NCI-H2227 treated with DMSO at 0.1 percent for 48 hours (cell line): Measurements from ENCODE around the gene FSD1.
"Not testable (repeated sequence)": the region's sequence is repeated elsewhere in the genome, so short reads cannot be mapped to it uniquely, and the experiment has no call there.

Experiments
- DNase-seq: peaks from one replicate; lab custom pipeline; 2025; lab: John Stamatoyannopoulos, UW

FSD1 gene

GRCh38 chr19:4284974-4285373, 19.4 kb upstream of the FSD1 start:
- DNase-seq = no peak

DNA sequence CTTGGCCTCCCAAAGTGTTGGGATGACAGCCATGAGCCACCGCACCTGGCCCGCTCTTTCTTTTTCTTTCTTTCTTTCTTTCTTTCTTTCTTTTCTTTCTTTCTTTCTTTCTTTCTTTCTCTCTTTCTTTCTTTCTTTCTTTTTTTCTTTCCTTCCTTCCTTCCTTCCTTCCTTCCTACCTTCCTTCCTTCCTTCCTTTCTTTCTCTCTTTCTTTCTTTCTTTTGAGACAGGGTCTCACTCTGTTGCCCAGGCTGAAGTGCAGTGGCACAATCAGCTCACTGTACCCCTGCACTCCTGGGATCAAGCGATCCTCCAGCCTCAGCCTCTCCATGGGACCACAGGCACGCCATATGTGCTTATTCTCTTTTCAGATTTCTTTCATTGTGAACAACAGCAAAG, 18.3 kb upstream of the FSD1 start:
- DNase-seq = not testable (repeated sequence)

- no peak for DNase-seq
These were observed 16.2 kb upstream of the FSD1 start for GRCh38 chr19:4288091-4288777.

GRCh38 chr19:4291184-4291732, 13.1 kb upstream of the FSD1 start:
- DNase-seq = no peak

DNA sequence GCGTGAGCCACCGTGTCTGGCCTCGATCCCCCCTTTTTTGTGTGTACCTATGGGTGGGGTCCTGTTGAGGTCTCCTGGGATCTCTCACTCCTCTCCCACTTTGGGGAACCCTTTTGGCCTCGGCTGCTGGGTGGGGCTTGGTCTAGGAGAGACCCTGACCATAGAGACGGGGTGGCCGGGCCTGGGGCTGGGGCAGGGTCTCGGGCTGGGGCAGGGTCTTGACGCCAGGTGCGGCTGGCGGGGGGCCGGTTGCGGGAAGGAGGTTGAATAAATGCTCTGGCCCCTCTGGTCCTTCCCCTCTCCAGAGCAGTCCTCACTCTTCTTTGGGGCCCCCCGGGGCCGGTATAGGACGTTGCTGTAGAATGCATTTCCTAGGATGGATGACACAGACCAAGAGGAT, 11.9 kb upstream of the FSD1 start:
- DNase-seq = no peak

- DNase-seq = no peak
These were observed 10.0 kb upstream of the FSD1 start for GRCh38 chr19:4294389-4294788.

- peak; percentile 43 for DNase-seq
These were observed 8.2 kb upstream of the FSD1 start for GRCh38 chr19:4295972-4296771.

DNA sequence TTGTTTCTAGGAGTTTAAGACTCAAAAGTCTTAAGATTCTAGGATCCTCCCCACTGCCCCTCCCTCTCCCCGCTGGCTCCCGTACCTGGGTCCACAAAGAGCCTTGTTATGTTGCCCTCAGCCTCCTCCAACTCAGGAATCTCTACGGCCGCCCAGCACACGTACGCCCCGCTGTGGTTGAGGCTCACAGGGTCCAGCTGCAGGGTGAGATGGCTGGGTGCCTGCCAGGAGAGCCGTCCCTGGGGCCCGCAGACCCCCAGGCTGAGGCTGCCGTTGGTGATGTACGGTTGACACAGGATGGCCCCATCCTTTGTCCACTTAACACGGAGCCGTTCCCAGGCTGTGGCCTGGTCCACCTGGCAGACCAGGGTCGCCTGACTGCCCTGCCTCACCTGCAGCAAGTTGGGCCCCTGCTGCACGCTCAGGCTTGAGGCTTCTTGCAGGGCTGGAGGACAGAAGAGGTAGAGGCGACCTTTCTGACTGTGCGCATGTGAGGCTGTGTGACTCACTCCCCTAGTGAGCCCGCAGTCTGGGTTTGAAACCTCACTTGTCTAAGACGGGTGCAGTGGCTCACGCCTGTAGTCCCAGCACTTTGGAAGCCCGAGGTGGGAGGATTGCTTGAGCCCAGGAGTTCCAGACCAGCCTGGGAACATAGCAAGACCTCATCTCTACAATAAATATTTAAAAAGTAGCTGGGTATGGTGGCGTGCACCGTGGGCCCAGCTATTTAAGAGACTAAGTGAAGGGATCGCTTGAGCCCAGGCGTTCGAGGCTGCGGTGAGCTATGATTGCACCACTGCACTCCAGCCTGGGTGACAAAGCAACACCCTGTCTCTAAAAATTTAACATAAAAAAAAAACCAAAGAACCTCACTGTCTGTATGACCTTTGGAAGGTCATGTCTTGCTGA, 6.2 kb upstream of the FSD1 start:
- no peak for DNase-seq

DNA sequence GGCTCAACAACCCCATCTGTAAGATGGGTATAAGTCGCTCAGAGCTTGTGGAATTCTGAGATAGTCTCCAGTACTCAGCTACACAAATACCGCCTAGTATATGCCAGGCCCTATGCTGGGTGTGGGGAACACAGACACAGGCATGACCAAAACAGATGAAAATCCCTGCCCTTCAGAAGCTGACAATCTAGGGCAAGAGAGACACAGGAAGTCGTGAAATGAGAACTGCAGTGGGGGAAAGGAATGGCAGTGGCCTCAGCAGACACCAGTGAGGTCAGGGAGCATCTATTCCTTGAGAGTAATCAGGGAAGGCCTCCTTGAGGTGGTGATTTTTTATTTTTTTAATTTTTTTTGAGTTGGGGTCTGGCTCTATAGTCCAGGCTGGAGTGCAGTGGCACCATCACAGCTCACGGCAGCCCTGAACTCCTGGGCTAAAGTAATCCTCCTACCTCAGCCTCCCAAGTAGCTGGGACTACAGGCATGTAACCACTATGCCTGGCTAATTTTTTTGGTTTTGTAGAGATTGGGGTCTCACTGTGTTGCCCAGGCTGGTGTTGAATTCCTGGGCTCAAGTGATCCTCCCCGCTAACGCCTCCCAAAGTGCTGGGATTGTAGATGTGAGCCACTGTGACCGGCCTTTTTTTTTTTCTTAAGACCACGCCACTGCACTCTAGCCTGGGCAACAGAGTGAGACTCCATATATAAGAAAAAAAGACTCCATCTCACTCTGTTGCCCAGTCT, 5.4 kb upstream of the FSD1 start:
- no peak for DNase-seq

- no peak for DNase-seq
These were observed 3.8 kb upstream of the FSD1 start for GRCh38 chr19:4300589-4300988.

DNA sequence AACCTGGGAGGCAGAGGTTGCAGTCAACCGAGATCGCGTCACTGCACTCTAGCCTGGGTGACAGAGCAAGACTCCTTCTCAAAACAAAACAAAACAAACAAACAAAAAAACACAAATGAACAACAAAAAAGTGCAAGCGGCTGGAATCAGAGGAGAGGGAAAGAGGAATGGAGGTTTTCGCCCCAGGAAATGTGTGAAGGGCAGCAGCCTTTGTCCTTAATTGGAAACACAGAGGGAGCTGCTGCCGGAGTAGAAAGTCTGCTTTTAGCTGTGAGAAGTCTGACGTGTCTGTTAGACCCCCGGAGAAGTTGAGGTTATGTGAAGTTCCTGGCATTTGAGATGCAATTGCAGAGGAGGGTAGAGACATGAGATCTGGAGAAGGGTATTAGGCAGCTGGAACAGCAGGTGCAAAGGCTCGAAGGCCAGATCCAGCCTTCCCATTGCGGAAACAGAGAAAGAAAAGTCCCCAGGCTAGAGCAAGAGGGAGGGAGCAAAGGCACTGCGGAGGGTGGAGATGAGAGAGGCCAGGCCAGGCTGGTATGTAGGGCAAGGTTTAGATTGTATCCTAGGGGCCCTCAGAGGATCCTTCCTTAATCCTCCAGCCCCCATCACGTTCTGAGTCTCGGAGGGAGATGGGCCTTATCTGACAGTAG, 2.7 kb upstream of the FSD1 start:
- no peak for DNase-seq

- no peak for DNase-seq
These were observed 2.2 kb upstream of the FSD1 start, which contains the start of gene TMIGD2 for GRCh38 chr19:4302243-4302640. Gene TMIGD2, minus strand, starts transcription at chr19:4302389. Its CDS starts 4 bp downstream, at chr19:4302385.

DNA sequence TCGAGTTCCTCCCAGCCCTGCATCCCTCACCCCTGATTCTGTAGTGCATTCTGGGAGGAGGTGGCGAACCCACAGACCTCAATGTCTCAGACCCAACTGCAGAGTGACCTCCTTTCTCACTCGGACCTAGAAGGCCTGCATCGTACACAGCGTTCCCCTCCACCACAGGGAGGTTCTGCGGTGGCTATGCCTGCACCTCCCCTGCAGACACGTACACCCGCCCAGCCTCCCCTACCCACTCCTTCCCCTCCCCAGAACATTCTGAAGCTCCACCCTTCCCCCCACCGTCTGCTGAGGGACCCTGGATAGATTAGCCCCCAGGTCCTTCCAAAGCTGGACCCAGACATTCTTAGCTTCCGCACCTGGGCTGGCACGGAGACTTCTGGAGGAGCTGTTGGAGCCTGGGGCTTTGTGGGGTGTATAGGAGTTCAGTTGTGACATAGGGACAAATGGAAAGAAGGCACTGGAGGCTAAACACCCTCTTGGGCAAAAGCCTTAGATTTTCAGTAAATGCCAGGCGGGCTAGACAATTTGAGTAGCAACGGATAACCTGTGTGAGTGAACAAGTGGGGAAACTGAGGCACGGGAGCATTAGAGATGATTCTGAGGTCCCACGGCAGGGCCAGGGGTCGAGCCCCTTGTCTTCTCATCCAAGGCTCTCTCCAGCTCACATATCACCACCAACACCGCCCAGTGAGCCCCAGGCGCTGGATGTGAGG, 420 bp upstream of the FSD1 start:
- no peak for DNase-seq

DNA sequence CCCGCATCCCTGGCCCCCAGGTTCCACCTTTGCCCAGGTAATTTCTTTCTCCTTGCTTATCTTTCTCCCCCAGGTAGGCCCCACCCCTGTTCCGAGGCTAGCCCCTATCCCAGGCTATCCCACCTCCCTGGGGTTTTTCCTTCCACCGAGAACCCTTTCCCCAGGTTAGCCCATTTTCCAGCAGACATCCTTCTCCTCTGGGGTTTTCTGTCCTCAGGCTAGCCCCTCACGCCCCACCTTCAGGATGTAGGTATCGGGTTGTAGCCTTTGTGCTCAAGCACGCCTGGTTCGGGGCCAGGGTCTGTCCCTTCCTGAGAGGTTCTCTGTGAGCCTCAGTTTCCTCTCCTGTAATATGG, 837 bp downstream of the FSD1 start:
- no peak for DNase-seq

DNA sequence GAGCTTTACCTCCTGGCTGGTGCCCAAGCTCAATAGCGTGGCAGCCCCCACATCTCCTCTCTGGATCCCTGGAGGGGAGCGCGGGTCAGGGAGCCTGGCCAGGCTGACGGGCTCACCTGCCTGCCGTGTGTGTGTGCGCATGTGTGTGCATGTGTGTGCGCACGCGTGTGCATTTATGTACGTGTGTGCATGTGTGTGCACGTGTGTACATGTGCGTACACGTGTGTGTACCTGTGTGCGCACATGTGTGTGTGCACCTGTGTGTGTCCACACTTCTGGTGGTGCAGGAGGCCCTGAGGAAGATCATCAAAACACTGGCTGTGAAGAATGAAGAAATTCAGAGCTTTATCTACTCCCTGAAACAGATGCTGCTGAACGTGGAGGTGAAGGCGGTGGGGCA, 1.3 kb downstream of the FSD1 start:
- DNase-seq = no peak

GRCh38 chr19:4310247-4311121, 6.1 kb downstream of the FSD1 start:
- no peak for DNase-seq

- DNase-seq = no peak
These were observed 9.6 kb downstream of the FSD1 start for GRCh38 chr19:4313847-4314490.

DNA sequence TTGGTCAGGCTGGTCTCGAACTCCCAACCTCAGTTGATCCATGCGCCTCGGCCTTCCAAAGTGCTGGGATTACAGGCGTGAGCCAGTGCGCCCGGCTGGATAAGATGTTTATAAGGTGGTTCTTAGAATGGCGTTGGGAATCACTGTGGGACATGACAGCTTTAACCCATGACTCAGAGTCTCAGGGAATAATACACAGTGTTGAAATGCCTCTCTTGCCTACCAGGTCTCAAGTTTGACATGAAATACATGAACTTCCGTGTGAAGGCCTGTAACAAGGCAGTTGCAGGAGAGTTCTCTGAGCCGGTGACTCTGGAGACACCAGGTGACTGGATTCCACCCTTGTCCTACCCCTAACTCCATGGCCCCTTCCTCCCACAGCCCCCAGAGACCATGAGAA, 12.6 kb downstream of the FSD1 start:
- no peak for DNase-seq

DNA sequence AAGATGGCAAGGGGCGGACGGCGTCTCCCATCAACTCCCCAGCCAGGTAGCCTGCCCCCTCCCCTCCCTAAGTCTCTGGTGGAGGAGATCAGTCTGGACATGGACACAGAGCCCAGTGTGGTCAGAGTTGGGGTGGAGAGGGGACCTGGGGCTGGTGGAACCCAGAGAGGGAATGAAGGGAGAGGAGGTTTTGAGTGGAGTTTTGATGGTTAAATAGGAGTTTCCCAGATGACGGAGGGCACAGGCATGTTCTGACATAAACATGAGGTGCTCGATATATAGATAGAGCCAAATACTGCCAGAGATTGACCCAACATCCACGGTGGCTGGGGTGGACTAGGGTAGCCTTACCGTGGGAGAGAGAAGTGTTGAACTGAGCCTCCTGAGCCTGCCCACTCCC, 14.1 kb downstream of the FSD1 start:
- DNase-seq = no peak
